Activated CD4-positive, CD25-positive, alpha-beta regulatory T cell treated with anti-CD3 and anti-CD28 coated beads, Interleukin-2, amount 50 U/mL, for 16 hours (primary cell): ENCODE measurements around the gene BTRC.
A peak's percentile ranks its signal among the peaks of the same experiment; 100 is the strongest.
"Not testable (repeated sequence)": the region's sequence is repeated elsewhere in the genome, so short reads cannot be mapped to it uniquely, and the experiment has no call there.

Experiments
- DNase-seq: peaks from one replicate; pipeline ENCODE4 v3.0.0-alpha.2; 2020; ENCODE audit warnings: low read depth, low spot score

Gene BTRC

GRCh38 chr10:101353692-101354327 lies at the start of gene BTRC:
Gene BTRC, plus strand, starts transcription at chr10:101354165. Its CDS starts 16 bp downstream, at chr10:101354181.
- peak; percentile 93 for DNase-seq

DNA sequence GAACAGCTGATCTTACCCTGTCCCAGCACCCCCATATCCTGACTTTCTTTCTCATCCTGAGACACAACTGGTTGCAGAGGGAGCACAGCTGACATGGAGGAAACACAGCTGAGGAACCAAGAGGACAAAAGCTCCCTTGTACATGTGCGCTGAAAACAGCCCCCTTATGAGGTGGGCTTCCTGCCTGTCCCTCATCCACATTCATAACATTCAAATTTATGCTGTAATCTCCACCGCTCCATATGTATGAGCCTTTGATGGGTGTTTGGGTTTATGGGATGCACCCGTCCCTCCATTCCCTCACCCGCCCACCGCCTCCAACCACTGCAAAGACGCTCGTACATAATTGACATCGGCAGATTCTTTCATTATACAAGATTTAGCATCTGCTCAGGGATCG lies 49.6 kb upstream of the BTRC start:
- no peak for DNase-seq

DNA sequence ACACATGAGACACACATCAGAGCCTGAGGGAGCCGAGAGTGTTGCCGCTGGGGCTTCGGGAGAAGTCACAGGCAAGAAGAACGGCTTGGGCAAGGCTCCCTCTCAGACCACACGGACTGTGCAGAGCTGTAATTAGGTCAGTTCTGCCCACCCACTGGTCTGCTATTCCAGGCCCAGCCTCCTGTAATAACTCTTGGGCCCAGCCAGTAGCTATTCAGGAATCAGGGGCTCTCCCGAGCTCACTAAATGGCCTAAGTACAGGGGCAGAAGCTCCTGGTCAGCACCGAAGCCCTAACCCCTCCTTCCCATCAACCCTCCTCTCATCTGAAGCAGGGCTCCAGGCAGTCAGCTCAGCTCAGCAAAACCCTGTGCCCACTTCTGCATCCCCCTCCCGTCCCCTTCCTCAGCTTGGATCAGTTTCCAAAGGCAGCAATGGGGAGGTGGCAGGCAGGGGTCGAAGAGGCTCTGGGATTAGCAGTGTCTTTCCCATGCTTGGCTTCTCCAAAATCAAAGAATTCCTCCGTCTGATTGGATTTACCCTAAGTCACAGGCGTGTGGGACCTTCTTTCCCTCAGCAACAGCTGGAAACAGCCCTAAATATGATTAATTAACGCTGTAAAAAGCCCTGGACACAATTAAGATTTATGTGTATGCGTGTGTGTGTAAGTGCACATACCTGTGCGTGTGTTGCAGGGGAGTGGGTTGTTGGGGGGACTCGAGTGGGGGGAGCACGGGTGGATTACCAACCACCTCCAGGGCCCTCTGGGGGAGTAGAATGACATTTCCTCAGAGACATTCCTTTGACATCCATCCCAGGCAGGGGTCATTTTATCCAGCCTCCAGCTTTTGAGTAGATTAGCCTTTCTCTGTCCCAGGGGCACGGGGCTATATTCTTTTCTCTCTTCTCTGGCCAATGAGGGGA lies 48.4 kb upstream of the BTRC start:
- DNase-seq: no peak

DNA sequence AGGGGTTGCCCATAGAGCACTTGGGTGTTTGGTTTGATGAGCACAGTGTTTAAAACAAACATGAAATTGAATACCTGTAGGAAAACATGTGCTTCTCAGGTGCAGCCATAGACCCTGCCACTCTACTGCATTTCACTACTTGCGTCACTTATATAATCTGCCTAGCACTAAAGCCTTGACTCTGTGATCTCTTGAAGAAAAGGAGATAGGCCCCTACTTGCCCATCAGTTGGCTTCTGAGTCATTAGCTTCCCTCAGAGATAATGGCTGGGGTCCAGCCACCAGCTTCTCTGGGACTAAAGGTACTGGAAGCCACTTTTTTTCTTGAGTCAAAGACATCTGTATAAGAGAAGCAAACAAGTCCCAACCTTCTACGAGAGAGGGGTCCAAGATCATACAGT lies 45.9 kb upstream of the BTRC start:
- no peak for DNase-seq

DNA sequence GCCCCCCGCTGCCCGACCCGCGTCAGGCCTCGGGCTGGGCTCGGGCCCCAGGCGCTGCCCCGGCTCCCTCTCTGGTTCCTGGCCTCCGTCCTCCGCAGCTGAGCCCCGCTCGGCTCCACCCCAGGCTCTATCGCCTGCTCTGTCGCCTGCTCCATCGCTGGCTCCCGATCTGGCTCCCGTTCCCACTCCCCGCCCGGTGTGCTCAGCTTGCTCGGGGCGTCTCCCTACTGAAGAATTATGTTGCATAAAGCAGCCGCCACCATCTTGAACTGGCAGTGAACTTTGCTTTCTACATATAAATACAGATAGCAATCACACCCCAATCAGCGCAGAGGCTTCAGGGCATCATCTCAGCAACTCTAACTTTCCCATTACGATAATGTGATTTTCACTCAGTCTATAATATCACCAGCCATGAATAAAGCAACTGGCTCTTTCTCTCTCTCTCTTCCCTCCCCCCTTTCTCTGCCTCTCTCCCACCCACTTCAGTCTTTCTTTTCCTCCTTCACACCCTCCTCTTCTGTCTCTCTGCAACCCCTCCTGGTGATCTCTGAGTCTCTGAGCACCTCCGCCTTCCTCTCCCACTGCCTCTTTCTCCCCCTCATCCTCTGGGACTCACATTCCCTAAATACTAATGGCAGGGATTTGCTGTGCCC lies 43.3 kb upstream of the BTRC start:
- DNase-seq: no peak

DNA sequence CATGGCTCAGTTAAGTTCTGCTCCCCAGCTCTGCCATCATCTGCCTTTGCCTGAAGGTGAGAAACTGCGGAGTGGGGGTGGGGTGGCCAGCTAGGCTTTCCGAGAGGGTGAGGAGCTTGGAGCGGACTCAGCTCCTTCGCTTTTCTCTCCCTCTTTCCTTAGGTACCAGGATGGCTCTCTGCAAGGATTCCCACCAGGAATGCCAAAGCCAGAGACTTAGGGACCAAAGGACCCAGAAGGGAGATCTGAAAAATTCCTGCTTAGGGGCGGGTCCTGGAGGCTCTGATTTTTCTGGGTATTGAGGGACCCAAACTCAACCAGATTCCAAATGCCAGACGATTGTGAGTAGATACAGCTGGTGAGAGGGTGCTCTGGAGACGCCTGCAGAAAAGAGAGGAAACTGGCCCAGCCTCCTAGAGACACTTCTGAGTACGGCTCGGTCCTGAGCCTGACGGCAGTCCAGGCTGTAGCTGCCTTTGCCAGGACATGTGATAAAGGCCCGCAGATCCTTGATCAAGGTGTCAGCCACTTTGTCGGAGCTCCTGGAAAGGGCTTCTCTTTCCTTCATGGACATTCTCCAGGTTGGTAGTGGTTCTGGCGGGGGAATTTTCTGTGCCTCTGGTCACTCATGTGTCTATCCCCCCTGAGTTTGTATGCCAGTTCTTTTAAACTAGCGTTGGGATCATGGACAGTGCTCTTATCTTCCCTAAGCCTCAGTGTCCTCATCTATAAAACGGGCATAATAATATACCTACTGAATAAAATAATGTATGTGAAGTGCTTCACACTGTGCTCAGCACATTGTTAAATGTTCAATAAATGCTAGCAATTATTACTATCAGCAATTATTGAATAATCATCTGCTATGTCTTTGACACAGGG lies 42.5 kb upstream of the BTRC start:
- DNase-seq: no peak

DNA sequence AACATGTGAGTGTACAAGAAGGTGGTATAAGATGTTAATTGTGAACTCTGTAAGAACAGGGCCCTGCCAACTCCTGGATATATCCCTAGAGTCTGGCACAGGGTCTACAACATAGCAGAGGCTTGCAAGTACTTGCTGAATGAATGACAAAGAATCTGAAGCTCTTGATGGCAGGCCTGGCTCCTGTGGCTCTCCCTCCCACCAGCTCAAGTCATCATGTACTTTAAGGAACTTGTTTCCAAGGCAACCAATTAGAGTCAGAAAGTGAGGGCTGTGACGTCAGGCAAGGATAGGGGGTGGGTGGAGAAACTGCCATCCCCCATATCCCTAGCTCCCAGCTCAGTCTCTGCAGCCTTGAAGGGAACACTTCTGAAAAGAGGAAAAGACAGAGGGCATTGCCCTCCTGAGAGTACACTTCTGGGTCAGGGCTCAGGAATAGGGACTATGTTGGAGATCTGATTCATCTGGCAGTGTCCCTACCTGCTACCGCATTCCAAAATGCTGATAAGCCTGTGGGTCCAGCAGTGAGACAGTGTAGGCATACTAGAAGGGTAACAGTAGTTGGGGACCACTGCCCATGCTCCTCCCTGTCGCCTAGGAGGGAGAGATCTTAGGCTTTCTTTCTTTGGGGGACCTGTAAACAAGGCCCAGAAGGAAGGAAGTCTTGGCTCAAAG lies 34.6 kb upstream of the BTRC start:
- no peak for DNase-seq

DNA sequence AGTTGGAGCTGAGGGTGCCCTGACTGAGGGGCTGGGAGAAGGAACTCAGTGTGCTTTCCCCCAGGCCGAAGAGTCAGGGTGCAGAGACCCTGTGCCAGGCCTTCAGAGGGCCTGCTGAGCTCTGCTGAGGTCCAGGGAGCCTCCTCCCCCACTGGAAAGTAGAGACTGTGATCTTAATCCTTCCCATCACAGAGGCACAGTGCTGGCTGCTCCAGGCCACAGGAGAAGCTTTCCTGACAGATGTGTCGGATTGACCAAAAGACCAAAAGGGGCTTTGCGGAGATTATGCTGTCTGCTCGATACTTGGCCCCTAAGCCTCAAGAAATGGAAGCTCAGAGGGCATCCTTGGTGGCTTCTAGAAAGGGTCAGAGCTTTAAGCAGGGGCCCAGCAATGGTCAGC lies 32.9 kb upstream of the BTRC start:
- no peak for DNase-seq

GRCh38 chr10:101322266-101323108 lies 31.5 kb upstream of the BTRC start:
- no peak for DNase-seq

- no peak for DNase-seq
Measured at GRCh38 chr10:101323495-101323894, 30.5 kb upstream of the BTRC start.

GRCh38 chr10:101327454-101327853 lies 26.5 kb upstream of the BTRC start:
- not testable (repeated sequence) for DNase-seq

DNA sequence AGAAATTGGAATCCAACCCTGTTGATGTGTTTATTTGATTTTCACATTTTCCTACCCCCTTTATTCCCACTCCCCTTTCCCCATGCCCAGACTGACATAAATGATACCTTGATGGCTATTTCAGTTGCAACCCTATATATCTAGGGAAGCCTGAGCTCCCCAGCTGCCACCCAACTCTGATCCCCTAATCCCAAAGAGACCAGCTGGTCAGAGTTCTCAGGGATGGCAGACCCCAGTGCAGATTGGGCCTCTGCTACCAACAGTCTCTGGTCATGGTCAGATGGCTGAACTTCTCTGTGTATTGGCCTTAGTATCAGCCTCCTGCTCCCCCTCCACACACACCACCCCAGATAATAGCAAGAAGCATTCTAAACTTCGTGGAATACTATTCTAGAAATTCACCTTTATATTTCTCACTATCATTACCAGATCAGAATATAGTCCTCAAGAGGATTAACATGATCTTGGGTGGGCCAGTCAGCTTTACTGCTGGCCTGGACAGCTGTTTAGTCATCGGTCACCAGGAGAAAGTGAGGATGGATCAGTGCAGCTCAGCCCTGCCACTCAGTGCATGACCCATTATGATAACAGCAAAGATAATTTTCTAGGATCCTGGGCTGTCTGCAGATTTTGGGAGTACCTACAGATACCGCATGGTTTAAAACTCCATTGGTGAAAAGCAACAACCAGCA lies 24.5 kb upstream of the BTRC start:
- DNase-seq: no peak

GRCh38 chr10:101330231-101330630 lies 23.7 kb upstream of the BTRC start:
- no peak for DNase-seq

DNA sequence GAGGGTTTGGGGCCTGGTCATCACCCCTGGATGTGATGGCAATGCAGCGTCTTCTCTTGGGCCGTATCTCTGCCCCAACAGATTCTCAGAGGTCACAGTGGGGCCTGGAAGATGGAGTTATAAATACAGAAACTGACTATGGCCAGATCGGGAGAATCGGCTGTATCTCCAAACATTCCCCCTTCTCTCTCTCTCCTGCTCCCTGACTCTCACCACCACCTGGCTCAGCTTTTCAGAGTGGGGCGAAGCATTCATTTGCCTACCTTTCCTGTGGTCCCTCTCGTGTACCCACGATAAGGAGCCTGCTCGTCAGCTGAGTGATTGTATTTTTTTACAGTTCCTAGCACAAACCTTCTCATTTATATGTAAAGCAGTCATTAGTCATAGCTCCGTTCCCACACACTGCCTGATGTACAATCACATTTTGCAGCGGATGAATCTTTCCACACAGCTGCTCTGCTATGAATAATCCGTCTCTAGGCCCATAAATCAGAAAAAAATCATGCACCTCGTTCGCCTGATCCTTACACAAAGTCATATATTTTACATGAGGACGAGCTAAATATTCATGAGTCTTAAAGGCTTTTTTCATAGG lies 23.2 kb upstream of the BTRC start:
- DNase-seq: no peak

DNA sequence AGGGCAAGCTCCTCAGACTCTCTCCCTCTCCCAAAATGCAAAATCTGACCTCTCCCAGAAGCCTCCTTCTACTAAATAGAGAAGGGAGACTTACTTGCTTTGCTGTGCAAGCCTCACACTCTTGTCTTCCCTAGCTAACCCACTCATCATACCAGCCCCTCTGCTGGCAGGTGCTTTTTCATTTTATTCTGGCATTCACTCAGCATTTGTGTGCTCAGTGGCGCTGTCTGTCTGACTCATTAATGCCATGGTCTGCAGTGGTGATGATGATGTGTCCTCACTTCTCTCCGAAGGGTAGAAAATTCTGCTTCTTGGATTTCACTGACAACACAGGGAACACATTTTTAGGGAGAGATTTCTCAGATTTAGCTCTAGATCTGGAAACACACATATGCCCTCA lies 22.0 kb upstream of the BTRC start:
- no peak for DNase-seq

DNA sequence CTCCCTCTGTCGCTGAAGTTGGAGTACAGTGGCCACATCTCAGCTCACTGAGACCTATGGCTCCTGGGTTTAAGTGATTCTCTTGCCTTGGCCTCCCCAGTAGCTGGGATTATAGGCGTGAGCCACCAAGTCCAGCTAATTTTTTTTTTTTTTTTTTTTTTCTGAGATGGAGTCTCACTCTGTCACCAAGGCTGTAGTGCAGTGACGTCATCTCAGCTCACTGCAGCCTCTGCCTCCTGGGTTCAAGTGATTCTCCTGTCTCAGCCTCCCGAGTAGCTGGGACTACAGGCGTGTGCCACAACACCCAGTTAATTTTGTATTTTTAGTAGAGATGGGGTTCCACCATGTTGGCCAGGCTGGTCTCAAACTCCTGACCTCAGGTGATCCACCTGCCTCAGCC lies 19.7 kb upstream of the BTRC start:
- not testable (repeated sequence) for DNase-seq

GRCh38 chr10:101336382-101336781 lies 17.6 kb upstream of the BTRC start:
- no peak for DNase-seq

GRCh38 chr10:101337836-101338235 lies 16.1 kb upstream of the BTRC start:
- DNase-seq: no peak

DNA sequence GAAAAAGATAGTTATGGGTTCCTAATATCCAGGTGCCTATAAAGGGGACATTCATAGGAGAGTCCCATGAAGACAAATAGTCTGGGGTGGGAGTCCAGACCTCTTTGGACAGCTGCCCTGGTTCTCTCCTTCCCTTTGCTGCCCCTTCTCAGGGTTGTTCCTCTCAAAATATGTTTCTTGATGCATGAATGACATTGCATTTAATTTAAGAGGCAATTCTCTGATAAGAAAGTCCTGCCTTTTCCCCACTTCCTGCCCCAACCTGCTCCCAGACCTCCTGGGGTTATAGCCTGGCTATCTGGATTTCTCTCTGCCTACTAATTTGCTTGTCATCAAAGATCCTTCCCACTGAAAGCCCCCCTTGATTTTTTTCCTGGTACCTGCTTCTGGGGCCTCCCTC lies 12.5 kb upstream of the BTRC start:
- DNase-seq: no peak
